GM12892 (cell line): ENCODE results near the gene ETV1. TPM values are rescaled to one million over a fixed set of nuclear protein-coding genes. Genes with fewer than 3 reads are reported as not detected.

Source experiments
- DNase-seq: peaks from one replicate; pipeline ENCODE4 v3.0.0; 2011; ENCODE audit not compliant: insufficient read length
- FAIRE-seq: peaks from 2 replicates; lab custom pipeline; 2011; peaks lifted over from hg19 to GRCh38; lab: Jason Lieb, UNC
- POLR2A ChIP-seq: IDR thresholded peaks from 2 replicates; pipeline ENCODE4 v1.6.1; 2011; ENCODE audit warnings: low read depth, low read length, control low read depth
- POLR2AphosphoS5 ChIP-seq: IDR thresholded peaks from 2 replicates; pipeline ENCODE4 v1.6.1; 2011; ENCODE audit warnings: low read depth, low read length, control low read depth
- TAF1 ChIP-seq: IDR thresholded peaks from 2 replicates; pipeline ENCODE4 v1.6.1; 2011; ENCODE audit warnings: low read depth, mild to moderate bottlenecking, control low read depth, low read length, borderline replicate concordance
- polyA plus RNA-seq: library from polyadenylated mRNA; unstranded; fragments of >200 nt; gene quantifications from one replicate; pipeline ENCODE4 v1.2.1, GENCODE V29; 2012; ENCODE audit warnings: missing spikeins, inconsistent platforms; ENCODE audit not compliant: missing spikeins

The ETV1 gene
- polyA plus RNA-seq: not detected

- no peak for TF ChIP-seq TAF1
- no peak for TF ChIP-seq POLR2A
- no peak for TF ChIP-seq POLR2AphosphoS5
- FAIRE-seq (no peak), DNase-seq (no peak)
These were observed at the start of gene ETV1 for GRCh38 chr7:13989126-13989948. Gene ETV1 (minus strand): TSS chr7:13989666. CDS start chr7:13989052, 614 bp downstream.

- DNase-seq (no peak), FAIRE-seq (no peak)
- no peak for TF ChIP-seq POLR2A
- no peak for TF ChIP-seq POLR2AphosphoS5
- TF ChIP-seq TAF1: no peak
These were observed 34.9 kb upstream of the ETV1 start for GRCh38 chr7:14024406-14024805.

GRCh38 chr7:14023838-14024237 is 34.4 kb upstream of the ETV1 start:
- no peak for DNase-seq
- FAIRE-seq: no peak
- no peak for TF ChIP-seq TAF1
- no peak for TF ChIP-seq POLR2A
- no peak for TF ChIP-seq POLR2AphosphoS5

- DNase-seq (no peak), FAIRE-seq (no peak)
- no peak for TF ChIP-seq POLR2A
These were observed 33.9 kb upstream of the ETV1 start for GRCh38 chr7:14023342-14023741.

- FAIRE-seq (no peak), DNase-seq (no peak)
- TF ChIP-seq TAF1 (no peak), POLR2A (no peak), POLR2AphosphoS5 (no peak)
These were observed 31.6 kb upstream of the ETV1 start for GRCh38 chr7:14021069-14021468.

GRCh38 chr7:14020339-14020900 is 31.0 kb upstream of the ETV1 start:
- FAIRE-seq (no peak), DNase-seq (no peak)
- TF ChIP-seq POLR2AphosphoS5: no peak
- TF ChIP-seq TAF1: no peak
- TF ChIP-seq POLR2A: no peak

- no peak for FAIRE-seq
- no peak for DNase-seq
- TF ChIP-seq POLR2A: no peak
- no peak for TF ChIP-seq POLR2AphosphoS5
- no peak for TF ChIP-seq TAF1
These were observed 29.3 kb upstream of the ETV1 start for GRCh38 chr7:14018751-14019150.

- TF ChIP-seq POLR2A: no peak
- TF ChIP-seq POLR2AphosphoS5: no peak
- TF ChIP-seq TAF1: no peak
- DNase-seq: no peak
- no peak for FAIRE-seq
These were observed 27.5 kb upstream of the ETV1 start for GRCh38 chr7:14016950-14017349.

- DNase-seq: no peak
- no peak for TF ChIP-seq POLR2AphosphoS5
- no peak for TF ChIP-seq TAF1
- TF ChIP-seq POLR2A: no peak
- FAIRE-seq: no peak
These were observed 24.4 kb upstream of the ETV1 start for GRCh38 chr7:14013898-14014297.

GRCh38 chr7:14009453-14010418 is 20.3 kb upstream of the ETV1 start:
- no peak for DNase-seq
- TF ChIP-seq POLR2AphosphoS5 (no peak), POLR2A (no peak), TAF1 (no peak)
- no peak for FAIRE-seq

GRCh38 chr7:14001139-14001538 is 11.7 kb upstream of the ETV1 start:
- FAIRE-seq (no peak), DNase-seq (no peak)
- no peak for TF ChIP-seq POLR2A
- TF ChIP-seq POLR2AphosphoS5: no peak
- no peak for TF ChIP-seq TAF1

- FAIRE-seq (no peak), DNase-seq (no peak)
- TF ChIP-seq POLR2A: no peak
- TF ChIP-seq TAF1: no peak
- TF ChIP-seq POLR2AphosphoS5: no peak
These were observed 10.8 kb upstream of the ETV1 start for GRCh38 chr7:14000247-14000646.
